Hippocampal formation (tissue), 2 donors: ENCODE data around the gene LHFPL3.

Source experiments
- DNase-seq, 2 donors: peaks; one replicate each; lab custom pipeline; 2025; lab: John Stamatoyannopoulos, UW

The LHFPL3 gene

DNA sequence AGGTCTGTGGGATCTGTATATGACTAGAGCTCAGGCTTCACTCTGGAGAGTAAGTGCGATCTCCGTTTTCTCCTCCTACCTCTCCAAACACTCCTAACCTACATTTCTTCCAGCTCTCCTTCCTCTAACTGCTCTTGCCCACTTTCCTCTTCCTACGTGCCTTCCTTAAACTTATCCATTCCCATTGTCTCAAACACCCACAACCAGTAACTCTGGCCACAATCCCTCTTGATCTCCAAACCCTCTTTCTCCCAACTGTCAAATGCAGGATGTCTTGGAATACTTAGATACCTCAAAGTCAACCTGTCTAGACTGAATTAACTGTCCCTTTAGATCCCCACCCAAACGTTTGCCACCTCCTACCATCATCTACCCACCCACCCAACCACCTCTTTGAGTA is 471.9 kb downstream of the LHFPL3 start:
- DNase-seq, result no peak

DNA sequence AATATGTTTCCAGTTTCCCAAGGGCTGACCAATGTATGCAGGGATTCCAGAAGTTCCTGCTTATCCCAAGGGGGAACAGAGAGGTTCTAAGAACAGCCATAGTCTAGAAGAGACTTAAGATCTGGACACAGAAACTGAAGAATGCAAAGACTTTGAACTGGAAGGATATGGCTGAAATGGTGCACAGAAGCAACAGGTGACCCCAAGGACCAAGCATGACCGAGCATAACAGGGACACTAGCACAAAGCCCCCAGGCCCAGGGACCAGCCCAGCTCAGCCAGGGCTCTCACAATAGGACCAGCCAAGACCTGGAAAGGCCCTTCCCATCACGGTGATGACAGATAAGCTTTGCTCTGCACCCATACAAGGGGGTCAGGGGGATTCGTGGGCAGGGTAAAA is 472.6 kb downstream of the LHFPL3 start:
- no peak for DNase-seq

DNA sequence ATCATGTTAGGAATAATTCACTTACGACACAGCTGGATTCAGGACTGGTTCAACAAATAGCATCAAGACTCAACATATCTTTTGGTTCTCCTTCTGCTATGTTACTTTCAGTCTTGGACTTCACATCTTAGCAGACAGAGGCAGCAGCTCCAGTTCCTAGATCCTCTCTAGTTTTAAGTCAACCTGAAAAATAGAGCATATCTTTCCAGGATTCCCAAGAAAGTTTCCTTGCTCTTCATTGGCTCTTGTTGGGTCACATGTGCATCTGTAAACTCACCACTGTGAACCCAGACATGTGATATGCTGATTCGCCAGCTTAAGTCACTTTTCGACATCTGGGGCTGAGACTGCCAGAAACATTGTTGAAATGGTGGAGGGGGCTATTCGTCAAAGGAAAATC is 475.5 kb downstream of the LHFPL3 start:
- DNase-seq, result no peak

DNA sequence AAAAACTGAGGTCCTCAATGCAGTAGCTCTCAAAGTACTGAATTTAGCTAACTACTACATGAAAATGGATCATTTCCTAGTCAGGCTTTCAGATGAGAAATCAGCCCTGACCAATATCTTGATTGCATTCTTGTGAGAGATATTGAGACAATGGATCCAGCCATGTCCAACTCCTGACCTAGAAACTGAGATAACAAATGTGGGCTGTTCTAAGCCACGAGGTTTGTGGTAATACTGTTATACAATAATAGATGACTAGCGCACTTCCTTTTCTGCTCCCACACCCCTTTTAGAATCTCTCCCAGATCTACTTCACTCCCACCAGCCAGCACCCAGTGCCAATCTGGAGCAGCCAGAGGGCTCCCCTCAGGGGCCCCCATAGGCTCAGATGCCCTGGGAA is 476.3 kb downstream of the LHFPL3 start:
- DNase-seq, result no peak

DNA sequence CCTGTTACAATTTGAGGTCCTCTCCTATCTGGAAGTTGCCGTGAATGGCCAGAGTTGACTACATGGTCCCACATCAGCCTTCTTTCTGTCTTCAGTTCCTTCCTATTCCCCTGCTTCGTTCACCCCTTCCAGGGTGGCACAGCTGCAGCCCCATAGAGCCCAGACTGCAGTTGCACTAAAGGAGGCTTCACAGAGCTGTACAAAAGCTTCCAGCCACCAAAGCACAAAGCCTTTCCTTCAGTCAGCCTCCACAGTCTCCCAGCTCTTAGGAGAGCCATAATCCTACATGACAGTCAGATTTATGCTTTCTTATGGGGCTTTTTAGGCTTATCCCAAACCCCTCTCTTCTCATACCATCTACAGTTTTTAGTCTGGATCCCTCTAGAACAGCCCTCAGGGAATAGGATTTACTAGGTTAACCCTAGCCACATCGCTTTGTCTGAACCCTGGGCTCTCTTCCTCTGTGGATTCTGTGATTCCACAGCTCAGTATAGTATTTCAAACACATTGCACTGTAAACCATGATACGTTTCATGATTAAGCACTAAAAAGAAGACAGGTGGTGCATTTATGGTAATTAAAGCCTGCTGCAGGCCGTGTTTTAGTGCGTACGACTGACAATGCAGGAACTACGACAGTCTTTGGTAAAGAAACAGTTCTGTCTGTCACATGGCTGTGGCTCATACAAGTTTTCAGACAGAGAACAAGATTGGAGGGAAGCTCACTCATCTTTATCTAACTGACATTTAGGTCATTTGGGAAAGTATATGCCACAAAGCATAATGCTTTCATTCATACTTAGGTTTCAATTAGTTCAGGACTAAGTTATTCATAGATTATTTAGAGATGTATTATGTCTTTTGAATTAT is 477.3 kb downstream of the LHFPL3 start:
- peak; percentile 20 to 36 for DNase-seq

DNA sequence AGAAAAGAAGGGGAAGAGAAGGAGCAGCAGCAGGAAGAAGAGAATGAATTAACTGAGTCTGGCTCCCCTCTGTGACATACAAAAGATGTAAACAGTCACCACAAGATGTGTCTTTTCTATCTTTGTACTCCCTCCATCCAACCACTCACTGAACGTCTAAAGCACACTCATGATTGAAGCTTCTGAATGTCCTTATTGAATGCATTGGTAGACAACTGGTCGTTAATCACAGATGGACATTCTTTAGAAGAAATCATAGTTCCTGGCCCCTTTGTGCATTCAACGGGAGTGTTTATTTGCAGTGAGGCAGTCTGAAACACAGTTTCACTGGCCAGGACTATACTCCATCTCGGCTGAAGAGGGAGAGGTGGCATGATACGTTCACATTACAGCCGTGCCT is 479.3 kb downstream of the LHFPL3 start:
- DNase-seq, result no peak

DNA sequence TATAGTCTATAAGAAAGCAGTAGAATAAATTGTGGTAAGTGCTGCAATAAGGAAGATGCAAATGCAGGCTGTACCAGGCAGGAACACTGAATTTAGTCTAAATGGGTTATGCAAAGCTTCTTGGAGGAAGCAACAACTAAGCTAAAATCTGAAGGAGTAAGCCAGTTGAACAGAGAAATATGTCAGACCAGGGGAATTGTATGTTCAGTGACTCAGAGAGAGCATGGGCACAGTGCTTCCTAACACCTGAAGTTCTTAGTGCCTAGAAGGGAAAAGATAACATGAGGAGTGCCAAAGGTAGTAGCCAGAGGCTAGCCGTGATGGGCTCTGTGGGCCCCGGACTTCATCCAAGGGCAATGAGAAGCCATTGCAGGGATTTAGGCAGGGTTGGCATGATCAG is 481.5 kb downstream of the LHFPL3 start:
- no peak for DNase-seq

DNA sequence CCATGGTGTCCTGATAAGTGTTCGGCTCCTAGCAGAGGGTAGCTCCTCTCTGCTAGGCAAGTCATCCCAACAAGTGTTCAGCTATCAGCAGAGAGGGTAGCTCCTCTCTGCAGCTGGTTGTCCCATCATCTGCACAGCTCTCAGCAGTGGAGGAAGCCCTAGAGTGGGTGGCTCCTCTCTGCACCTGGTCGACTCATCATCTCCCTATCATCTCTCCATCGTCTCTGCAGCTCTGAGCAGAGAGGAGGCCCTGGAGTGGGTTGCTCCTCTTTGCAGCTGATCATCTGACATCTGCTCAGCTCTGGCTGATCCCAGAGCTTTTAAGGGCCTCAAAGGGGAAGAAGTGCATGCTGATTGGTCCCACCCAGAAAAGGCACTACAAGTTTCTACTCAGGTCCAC is 485.7 kb downstream of the LHFPL3 start:
- no peak for DNase-seq

DNA sequence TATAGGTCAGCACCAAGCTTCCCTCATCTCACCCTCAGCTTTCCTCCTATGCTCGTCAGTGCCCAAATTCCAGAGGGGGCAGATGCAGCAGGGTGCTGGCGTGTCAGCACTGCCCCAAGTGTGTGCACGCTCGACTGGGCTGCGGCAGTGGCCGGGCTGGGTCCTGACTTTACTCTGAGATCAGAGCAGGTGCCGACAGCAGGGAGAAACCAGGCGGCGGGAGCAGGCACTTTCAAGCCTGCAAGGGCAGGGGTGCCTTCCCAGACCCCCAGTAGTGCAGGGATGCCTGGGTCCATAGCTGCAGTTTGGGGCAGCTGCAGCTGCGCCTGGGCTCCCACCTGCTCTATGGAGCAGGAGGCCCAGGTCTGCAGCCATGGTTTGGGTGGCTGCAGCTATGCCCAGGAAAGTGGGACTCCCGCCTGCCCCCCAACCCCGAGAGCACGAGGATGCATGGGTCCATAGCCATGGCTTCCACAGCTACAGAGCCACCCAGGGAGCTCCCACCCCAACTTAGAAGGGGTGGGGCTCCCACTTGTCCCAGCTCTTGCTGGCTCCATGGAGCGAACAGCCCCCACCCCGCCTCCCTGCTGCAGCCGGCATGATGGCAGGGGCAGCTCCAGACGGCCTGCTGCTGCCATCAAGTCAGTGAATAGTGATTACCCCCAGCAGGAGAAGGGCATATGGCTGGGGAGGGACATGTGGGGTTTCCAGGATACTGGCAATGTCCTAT is 486.4 kb downstream of the LHFPL3 start:
- no peak for DNase-seq

DNA sequence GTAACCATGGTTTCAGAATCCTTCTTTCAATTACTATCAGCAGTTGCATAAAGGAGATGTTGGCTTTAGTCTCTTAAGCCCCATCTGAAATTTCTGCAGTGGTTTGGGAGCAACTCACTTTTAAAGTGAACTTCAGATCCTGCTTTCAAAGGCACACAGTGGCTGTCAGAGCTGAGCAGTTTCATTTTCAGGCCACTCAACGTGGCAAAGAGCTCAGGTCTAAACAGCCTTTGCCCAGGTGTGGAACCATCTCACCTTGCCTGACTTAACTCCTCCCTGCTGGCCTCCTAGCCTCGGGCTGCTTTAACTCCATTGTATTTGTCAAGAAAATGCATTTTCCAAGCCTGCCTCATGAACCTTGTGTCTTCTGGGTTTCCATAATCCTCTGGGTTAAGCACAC is 488.1 kb downstream of the LHFPL3 start:
- DNase-seq, result no peak

DNA sequence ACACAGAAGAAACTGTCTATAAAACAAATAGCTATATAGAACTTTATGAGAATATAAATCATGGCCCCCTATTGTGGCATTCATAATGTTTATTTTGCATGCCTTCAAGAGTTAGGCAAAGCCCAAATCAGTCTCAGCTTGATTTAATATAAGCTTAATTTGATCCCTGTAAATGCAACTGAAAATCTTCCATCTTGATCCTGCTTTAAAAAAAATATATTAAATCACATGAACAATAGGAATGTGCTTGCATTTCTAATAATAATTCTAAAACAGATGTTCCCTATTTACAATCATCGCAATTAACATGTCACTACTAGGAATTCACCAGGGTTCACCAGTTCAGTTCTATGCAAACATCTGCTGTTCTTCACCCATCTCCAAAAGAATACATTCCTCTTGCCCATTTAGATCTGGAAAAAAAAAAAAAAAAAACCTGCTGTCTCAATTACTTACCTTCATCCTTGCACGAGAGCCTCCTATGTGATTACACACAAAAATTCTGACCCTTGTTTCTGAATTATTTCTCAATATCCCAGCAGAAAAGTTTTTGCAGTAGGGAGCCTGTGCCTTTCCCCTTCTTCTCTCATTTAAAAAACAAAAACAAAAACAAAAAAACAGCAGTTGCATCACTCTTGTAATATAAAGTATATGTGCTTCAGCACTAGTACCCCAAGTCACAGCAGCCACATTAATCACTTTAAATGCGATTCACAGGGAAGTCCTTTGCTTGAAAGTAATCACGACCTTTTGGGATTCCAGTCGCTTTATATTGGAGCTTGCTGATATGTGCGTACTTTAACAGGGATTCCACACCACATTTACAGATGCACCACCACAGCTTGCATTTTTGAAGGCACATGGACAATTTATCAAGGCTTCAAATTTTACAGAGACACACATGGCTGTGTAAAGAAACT is 490.8 kb downstream of the LHFPL3 start:
- DNase-seq, result no peak

DNA sequence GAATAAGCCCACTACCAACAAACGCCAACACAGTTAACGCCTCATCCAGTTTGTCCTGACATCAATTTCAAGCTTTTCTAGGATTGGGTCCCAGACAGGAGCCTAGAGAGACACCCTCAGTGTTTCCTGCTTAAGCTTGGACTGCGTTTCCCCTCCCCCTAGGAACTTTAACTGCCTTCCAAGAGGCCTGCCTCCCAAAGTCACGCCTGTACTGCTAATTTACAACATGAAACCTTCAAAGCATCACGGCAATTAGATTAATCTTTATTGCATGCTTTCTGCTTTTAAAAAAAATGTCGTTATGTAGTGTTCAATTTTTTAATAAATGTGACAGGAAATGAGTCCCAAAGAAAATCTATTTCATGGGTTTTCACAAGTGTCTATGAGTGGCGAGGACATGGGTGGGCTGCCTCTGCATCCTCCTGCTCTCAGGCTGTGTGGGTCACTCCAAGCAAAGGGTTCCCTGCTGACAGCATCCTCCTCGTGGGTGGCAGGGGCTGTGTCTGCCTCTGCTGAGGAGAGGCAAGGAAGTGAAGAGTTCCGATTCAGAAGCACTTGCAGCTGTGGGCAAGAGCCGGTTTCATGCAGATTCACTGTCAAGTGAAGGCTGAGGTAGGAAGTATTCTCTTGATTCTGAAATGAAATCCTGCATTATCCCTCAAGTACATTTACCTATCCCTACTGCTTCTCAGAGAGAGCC is 492.6 kb downstream of the LHFPL3 start:
- DNase-seq, result no peak

DNA sequence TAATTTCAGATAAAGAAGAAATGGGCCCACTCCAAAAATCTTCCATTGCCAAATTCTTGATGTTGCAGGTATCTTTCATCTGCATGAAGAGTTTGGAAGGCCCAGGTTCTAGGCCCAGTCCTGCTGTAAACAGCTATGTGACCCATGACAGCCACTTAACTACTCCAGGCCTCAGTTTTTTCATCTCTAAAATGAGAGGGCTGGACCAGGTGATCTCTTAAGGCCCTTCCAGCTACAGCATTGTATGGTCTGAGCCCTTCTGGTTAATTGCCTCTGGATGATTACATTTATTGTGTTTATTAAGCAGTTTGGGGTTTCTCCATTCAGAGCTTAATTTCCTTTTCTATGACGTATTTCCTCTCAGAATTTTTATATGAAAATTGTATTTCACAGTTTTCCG is 494.8 kb downstream of the LHFPL3 start:
- DNase-seq, result no peak

DNA sequence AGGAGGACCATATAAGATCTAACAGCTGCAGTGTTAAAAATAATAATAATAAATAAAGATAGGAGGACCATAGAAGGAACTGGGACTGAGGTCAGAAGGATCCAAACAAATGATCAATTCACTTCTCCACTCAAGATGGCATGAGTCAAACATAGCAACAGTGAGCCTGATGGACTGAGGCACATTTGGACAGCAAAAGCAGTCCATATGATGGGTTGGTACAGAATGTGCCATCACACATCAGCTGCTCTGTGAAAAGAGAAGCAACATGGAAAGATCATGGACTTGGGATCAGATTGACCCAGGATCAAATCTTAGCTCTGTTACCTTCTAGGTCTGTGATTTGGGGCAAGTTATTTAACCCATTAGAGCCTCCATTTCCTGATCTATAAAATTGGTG is 496.7 kb downstream of the LHFPL3 start:
- no peak for DNase-seq

DNA sequence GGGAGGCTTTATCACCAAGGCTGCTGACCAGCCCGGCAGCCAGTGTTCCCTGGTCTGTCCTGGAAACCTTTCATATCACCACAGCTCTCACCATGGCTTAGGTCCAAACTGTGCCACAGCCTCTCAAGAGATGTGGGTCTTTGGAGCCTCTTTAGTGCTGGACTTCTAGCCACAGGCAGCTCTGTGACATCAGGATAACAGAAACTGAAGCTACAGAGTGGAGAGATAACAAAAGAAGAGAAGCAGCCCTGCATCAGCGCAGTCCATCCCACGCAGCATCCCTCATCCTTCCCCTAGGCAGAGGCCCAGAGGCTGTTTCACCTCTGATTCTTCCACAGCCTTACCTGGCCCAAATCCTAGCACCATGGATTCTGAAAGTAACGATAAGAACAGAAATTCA is 497.7 kb downstream of the LHFPL3 start:
- DNase-seq, result no peak

DNA sequence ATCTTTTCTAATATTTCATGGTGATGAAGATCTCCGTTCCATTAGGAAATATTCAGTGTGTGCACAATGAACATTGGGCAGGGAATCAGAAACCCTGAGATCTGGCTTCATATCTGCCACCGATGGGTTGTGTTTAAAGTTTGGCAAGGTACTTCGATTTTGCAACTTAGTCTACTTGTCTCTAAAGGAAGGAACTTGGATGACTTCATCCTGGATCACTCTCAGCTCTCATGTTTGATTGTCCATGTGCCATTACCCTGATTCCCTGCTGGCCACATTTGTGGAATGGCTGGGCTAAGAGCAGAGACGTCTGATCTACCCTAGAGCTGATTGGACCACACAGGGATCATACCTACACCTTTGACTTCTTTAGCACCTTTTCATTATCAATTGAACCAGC is 508.6 kb downstream of the LHFPL3 start:
- DNase-seq, result no peak

DNA sequence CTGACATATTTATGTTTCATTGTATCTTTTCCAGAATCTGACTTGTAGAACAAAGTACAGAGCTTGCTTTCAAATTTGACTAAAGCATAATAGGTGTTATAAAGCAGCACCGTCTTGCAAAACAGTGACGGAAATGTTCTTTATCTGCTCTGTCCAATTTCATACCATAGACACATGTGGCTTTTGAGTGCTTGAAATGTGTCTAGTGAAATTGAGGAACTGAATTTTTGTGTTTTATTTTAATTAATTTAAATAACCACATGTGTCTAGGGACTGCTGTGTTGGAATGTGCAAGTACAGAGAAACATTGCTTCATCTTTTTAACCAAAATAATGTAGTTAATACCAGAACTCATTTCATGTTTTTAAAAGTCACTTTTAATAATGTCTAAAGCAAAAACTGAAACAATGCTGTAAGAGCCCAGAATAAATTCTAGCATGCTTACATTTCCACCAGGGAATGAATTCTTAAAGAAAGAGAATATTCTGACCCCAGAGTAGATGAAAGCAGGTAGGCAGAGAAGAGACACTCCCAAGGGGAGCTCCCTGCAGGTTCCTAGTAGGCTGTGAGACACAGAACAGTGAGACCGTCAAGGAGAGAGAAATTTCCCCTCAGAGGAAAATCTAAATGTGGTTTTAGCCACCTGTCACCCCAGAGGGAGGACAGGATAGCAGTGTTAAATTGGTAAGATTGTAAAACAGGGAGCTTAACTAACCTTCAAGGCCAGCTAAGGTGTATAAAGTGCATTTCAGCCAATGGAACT is 510.3 kb downstream of the LHFPL3 start:
- no peak for DNase-seq

DNA sequence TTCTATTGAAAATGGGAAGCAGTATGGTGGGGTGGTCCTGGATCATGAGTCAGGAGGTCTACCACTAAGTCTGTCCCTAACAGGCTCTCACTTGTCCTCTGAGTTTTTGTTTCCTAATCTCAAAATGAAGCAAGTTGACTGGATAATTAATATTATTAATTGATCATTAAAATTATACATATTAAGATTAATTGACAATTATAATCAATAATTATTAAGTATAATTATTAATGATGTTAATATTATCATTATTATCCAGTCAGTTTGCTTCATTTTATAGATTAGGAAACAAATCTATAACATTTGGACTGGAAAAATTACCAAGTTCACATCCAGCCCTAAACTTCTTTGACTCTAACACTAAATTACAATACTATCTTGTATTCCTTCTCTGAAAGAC is 511.4 kb downstream of the LHFPL3 start:
- no peak for DNase-seq

DNA sequence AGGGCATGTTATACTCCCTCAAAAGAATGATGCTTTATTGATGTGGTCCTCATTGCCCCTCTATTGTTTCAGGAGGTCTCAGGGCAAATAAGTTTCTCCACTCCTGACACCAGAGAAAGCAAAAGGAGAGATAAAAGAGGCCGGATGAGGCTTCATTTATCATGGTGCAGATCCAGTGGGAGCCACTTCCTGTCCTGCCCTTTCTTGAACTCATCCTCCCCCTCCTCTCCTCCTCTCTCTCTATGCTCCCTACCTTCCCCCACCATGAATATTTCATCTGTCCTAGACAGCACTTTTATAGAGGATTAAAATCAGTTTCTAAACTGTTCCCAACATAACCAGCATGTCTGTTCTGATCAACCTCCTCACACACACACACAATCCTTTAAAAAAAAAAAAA is 513.4 kb downstream of the LHFPL3 start:
- no peak for DNase-seq

DNA sequence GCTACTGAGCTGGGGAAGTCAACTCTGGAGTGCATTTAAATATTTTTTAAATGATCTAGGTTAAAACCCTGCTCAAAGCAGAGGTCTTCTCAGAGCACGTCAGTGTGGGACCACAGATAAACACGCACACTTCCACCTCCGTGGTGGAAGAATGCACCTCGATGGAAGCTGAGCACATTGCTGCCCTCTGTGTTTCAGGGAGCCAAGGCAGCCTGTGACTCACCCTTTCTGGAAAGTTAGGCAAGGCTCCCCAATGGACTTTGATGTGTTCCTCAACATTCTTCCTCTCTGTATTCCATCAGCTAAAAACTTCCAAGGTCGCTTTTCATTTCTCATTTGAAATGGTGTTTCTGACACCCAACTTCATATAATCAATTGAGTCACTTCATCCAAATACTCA is 514.8 kb downstream of the LHFPL3 start:
- no peak for DNase-seq

DNA sequence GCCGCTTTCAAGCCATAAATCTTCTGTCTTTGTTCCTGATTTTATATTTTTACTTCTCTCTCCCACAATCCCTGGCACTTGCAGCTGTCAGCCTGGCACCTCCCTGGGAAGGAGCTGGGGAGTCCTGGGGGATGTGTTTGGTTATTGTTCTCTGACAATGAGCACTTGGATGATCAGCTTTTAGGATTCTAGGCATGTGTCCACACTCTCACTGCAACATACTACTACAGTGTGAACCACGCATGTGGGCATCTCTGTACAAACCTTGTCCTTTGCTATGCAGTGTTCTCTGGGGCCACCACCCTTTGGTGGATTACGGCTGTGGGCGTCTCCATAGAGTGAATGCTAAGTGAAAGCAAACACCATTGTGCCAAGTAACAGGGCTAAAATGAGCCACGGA is 517.2 kb downstream of the LHFPL3 start:
- DNase-seq, result peak; percentile 55 to 84
